Adrenal gland (tissue), 5 donors: ENCODE data around the gene SNCB.

Experiments
- CTCF ChIP-seq, 6 experiments: fragments of 450-650 bp in 4 of 6; fragments of 200-600 bp in 2 of 6; sonication (generic) in 1 of 6; IDR thresholded peaks; 1 replicate in 5 of 6; 2 replicates in 1 of 6; pipeline versions ENCODE4 v1.5.1 to v1.8.0; 2016 to 2021; ENCODE audit warnings: antibody characterized with exemption in 6 of 6, mild to moderate bottlenecking in 2 of 6, moderate library complexity in 1 of 6
- POLR2A ChIP-seq, 2 donors: fragments of 450-650 bp; IDR thresholded peaks; one replicate each; pipeline ENCODE4 v1.6.1; 2017; ENCODE audit warnings: antibody characterized with exemption in 2 of 2, mild to moderate bottlenecking in 2 of 2, moderate library complexity in 1 of 2
- donor health status: DM: no; HTN: no; CAD: no.

DNA sequence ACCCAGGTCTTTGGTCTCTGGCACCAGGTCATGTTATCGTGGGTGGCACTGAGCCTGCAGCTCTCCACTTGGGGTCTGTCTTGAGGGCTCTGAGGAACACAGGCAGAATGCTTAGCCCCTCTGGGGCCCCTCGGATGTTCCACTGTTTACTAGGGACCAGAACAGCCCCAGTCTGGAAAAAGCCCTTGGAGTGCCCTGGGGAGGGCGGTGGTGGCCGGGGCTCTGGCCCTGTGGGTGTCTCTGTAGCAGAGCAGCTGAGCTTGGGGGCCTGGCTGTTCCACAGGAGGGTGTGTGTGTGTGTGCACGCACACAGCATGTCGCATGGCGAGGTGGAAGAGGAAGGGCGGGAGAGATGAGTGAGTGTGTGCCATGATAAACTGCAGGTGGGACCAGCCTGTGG lies 35.8 kb downstream of the SNCB start:
- no peak for TF ChIP-seq CTCF (IDR thresholded peaks at IDR 0.05)
- no peak for TF ChIP-seq POLR2A (IDR thresholded peaks at IDR 0.05)
